Endothelial cell (in vitro differentiated cells): ENCODE measurements around the gene CAMTA1. TPM values are rescaled to one million over a fixed set of nuclear protein-coding genes. Genes with fewer than 3 reads are reported as not detected.
A peak's percentile ranks its signal among the peaks of the same experiment; 100 is the strongest.

Source experiments
- DNase-seq: peaks from one replicate; pipeline ENCODE4 v3.0.0; 2021; ENCODE audit warnings: low spot score
- H3K27ac Mint-ChIP-seq: one replicate; pipeline ENCODE4 v1.8.0; 2021; ENCODE audit warnings: mixed read lengths, inconsistent platforms; ENCODE audit not compliant: unreplicated experiment
- H3K27me3 Mint-ChIP-seq: one replicate; pipeline ENCODE4 v1.8.0; 2021; ENCODE audit warnings: mild to moderate bottlenecking, moderate library complexity, mixed read lengths, inconsistent platforms; ENCODE audit not compliant: unreplicated experiment
- H3K36me3 Mint-ChIP-seq: one replicate; pipeline ENCODE4 v1.8.0; 2021; ENCODE audit warnings: mild to moderate bottlenecking, low read depth, mixed read lengths, inconsistent platforms; ENCODE audit not compliant: unreplicated experiment
- H3K4me1 Mint-ChIP-seq: one replicate; pipeline ENCODE4 v1.8.0; 2021; ENCODE audit warnings: mild to moderate bottlenecking, mixed read lengths, inconsistent platforms; ENCODE audit not compliant: unreplicated experiment
- H3K4me3 Mint-ChIP-seq: one replicate; pipeline ENCODE4 v1.8.0; 2021; ENCODE audit warnings: mild to moderate bottlenecking, mixed read lengths, inconsistent platforms; ENCODE audit not compliant: unreplicated experiment
- H3K9me3 Mint-ChIP-seq: one replicate; pipeline ENCODE4 v1.8.0; 2021; ENCODE audit warnings: mixed read lengths, inconsistent platforms; ENCODE audit not compliant: unreplicated experiment
- CTCF ChIP-seq: fragments of 200-600 bp; sonication (generic); IDR thresholded peaks from one replicate; pipeline ENCODE4 v1.5.0; 2021; ENCODE audit warnings: antibody characterized with exemption; ENCODE audit not compliant: unreplicated experiment
- total RNA-seq: library from RNA; stranded (reverse); fragmentation: NEBNext Ultra II Directional; extraction: Animal tissue kit (Norgen Biotek cat#: 25700); gene quantifications from one replicate; pipeline ENCODE4 v1.2.1, GENCODE V29; 2021; ENCODE audit not compliant: unreplicated experiment

CAMTA1 gene
- total RNA-seq, 1 donor from 2014 or later = 87.3 TPM

DNA sequence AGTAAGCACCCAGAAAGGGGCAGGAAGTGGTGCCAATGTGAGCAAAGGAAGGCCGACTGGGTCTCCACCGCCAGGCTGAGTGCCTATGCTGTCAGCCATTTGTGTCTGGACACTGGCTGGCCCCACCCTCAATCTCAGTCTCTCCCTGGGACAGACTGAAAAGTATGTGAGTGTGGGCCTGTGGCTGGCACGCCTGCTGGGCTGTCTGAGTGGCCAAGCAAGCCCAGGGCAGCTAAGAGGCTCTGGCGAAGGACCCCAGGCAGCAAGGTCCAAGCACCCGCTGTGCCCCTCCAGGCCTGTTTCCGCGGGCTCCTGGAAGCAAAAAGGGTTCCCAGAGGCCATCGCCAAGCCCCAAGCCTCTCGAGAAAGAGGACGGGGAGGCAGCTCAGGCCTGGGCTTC, 892.6 kb downstream of the CAMTA1 start:
- TF ChIP-seq CTCF = no peak
- no peak overlapping the region for H3K27ac Mint-ChIP-seq
- peaks cover 4% of the 10 kb centered on the region for H3K9me3 Mint-ChIP-seq
- H3K27me3 Mint-ChIP-seq = peaks cover 9% of the 10 kb centered on the region
- DNase-seq = no peak
- H3K4me1 Mint-ChIP-seq = no peaks in the 10 kb centered on the region
- no peaks in the 10 kb centered on the region for H3K36me3 Mint-ChIP-seq
- H3K4me3 Mint-ChIP-seq = no peak overlapping the region

GRCh38 chr1:7678491-7679158, 893.4 kb downstream of the CAMTA1 start:
- Mint-ChIP-seq H3K9me3 (peaks cover 4% of the 10 kb centered on the region), H3K36me3 (no peaks in the 10 kb centered on the region), H3K4me1 (no peaks in the 10 kb centered on the region), H3K4me3 (no peak overlapping the region), H3K27ac (no peak overlapping the region), H3K27me3 (peaks cover 9% of the 10 kb centered on the region)
- no peak for TF ChIP-seq CTCF
- DNase-seq = no peak

GRCh38 chr1:7679159-7679872, 894.1 kb downstream of the CAMTA1 start:
- H3K27me3 Mint-ChIP-seq = peaks cover 9% of the 10 kb centered on the region
- H3K27ac Mint-ChIP-seq = no peak overlapping the region
- no peak overlapping the region for H3K4me3 Mint-ChIP-seq
- H3K9me3 Mint-ChIP-seq = peaks cover 4% of the 10 kb centered on the region
- no peaks in the 10 kb centered on the region for H3K4me1 Mint-ChIP-seq
- no peak for DNase-seq
- H3K36me3 Mint-ChIP-seq = no peaks in the 10 kb centered on the region
- TF ChIP-seq CTCF = no peak

- no peak for DNase-seq
- Mint-ChIP-seq H3K9me3 (peaks cover 4% of the 10 kb centered on the region), H3K27ac (no peak overlapping the region), H3K4me3 (peak overlapping the region; percentile 76), H3K4me1 (no peaks in the 10 kb centered on the region), H3K36me3 (no peaks in the 10 kb centered on the region), H3K27me3 (peaks cover 6% of the 10 kb centered on the region)
- TF ChIP-seq CTCF = no peak
These were observed 894.6 kb downstream of the CAMTA1 start for GRCh38 chr1:7679873-7680206.
